A204.1 (cell line): ENCODE data around the gene CCDC97.

Experiments used
- FAIRE-seq: peaks from 2 replicates; lab custom pipeline; 2012; peaks lifted over from hg19 to GRCh38; lab: Jason Lieb, UNC

Gene CCDC97

DNA sequence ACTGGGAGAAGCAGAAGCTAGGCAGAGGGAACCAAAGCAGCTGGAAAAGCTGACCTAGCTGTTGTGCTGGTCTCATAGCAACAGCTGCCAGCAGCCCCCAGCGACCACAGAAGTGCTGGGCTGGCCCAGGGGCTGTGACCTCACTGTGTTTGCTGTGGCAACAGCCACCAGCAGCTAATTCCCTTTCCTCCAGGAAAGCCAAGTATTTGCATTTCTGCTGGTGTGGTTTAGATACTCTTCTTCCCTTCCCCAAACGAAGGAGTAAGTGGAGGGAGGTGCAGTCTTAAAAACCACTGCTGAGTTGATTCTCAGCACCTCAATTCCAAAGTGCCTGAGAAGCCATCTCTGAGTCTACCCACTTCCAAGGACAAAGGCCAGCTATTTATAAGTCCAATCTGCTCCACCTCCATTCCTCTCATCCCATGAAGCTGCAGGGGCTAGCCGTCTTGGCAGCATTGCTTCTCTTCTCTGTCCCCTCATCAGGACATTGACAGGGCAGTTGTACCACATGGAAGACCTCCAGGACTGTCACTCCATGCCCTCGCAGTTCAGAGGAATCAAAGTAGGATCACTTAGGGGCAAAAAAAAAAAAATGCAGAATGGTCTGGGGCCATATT is 11.5 kb upstream of the CCDC97 start:
- FAIRE-seq: no peak

DNA sequence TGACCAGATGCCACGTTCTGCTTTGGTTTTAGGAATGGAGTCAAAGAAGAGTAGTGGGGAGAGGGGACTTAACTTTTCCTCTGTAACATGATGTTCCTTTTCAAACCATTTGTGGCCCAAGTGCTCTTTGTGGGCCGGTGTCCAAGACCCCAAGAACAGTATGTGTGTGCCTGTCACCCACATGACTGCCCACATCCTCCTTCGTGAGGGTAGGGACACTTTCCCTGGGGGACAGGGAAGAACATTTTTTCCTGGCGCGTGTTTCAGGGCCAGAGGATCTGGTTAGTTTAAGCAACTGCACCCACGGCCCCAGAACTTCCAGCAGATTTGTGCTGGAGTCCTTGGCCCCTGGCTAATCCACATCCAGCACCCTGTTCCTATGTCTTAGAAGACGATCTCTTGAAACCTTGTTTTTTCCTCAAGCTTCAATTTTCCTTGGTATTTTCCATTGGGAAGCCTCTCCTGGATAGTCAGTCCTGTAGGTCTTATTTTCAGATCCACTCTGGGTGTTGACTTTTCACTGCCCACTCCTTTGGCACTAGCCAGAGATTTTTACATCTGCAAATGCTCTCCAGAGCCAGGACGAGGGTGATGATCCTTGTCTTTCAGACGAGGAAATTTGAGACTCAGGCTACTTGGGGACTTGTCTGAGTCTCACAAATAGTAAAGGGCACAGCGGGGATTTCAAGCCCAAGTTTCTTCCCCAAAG is 10.8 kb upstream of the CCDC97 start:
- no peak for FAIRE-seq

DNA sequence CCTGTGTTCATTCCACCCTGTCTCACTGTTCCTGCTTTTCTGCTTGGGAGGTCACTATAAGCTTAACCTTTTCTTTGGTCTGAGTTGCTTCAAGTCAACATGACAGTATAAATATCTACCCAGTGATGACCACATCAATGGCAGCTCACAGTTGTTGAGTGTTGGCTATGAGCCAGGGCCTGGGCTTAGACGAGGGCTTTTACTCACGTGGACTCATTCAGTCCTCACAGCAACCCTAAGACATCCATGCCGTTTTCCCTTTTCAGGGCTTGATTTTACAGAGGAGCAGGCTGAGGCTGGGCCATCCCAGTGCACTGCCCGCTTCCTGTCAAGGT is 10.2 kb upstream of the CCDC97 start:
- no peak for FAIRE-seq

GRCh38 chr19:41300555-41300954 is 9.4 kb upstream of the CCDC97 start:
- FAIRE-seq: no peak

DNA sequence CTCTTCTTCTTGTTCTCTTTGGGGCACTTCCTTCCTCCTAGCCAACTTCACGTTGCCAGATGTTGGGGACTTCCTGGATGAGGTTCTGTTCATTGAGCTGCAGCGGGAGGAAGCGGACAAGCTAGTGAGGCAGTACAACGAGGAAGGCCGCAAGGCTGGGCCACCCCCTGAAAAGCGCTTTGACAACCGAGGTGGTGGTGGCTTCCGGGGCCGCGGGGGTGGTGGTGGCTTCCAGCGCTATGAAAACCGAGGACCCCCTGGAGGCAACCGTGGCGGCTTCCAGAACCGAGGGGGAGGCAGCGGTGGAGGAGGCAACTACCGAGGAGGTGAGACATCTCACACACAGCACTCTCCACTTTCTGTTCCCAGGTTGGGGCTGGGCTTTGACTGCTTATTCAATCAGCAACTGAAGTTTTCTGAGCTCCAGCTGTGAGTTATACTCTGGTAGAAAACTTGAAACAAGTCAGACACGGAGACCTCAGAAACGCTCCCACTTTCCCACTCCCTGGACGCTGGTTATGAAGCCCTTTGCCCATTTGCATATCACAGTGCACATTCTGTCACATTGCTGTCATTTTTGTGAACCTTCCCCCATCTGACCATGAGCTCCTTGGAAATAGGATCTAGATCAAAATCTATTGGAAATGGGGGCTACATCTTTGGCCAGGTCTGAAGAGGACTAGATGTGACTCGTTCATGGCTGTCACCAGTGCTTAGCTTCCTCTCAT is 7.2 kb upstream of the CCDC97 start:
- FAIRE-seq: no peak

DNA sequence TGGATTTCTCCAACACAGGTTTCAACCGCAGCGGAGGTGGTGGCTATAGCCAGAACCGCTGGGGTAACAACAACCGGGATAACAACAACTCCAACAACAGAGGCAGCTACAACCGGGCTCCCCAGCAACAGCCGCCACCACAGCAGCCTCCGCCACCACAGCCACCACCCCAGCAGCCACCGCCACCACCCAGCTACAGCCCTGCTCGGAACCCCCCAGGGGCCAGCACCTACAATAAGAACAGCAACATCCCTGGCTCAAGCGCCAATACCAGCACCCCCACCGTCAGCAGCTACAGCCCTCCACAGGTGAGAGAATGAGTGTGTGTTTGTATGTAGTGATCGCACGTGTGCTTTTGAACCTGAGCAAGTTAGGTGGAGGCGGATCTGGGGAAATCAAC is 6.0 kb upstream of the CCDC97 start:
- FAIRE-seq: no peak

DNA sequence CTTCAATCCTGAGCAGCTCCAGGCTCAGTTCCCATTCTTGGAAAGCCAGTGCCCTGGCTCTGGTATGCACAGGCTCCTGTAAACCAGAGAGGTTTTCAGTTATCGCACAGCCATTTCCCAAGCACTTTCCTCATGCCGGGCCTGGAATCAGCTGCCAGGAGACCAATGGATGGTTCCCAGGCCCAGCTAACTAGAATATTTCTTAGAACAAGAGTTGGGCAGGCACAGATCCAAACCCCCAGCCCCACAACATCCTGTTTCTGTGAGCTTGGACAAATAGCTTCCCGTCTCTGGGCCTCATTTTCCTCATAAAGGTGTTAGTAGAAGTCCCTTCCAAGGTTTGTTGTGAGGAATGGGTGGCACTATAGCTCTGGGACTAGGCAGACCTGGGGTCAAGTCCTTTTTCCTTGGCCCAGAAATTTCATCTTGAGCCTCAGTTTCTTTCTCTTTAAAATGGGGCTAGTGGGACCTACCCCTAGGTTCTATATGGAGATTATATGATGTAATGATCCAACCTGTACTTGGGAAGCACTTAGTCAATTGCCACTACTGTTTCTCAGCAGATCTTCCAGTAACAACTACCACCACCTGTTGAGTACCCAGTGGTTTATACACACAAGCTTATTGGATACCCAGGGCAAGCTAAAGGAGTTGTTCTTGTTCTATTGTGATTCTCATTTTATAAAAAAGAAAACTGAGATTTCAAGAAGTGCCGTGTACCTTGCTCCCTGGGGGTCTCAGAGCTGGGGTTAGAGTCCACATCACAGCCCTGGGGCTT is 5.1 kb upstream of the CCDC97 start:
- FAIRE-seq: no peak

- FAIRE-seq: no peak
Measured at GRCh38 chr19:41305927-41306793, 3.8 kb upstream of the CCDC97 start.

DNA sequence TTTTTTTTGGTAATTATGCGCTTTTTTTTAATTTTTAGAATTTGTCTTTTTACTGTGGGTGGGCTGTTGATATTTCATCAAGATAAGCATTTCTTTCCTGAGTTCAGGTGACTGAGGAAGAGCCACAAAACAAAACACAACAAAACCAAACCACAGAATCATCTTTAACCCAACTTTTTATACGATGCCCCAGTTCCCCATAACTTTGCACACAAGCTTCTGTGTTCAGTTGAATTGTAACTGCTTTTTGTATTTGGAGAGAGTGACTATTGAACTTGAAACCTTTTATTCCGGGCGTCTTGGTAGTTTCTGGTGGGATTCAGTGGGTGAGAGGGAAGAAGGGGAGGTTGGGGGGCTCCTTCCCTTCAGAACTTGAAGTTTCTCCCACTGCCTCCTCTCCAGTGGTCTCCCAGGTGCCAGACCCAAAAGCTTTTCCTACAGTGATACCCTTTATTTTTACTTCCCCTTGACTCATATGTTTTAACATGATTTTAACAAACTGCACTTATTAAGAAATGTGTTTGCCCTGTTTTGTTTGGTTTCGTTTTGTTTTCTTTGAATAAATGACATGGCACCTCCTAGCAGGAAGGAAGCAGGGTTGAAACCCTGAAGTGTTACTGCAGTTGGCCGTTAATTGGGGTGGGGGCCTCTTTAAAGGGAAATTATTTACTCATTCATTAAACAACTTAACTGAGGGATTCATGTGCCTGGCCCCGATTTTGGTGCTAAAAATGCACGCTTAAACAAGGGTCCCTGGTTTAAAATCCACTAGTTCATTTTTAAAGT is 2.7 kb upstream of the CCDC97 start:
- FAIRE-seq: no peak

GRCh38 chr19:41307954-41308449 is 2.0 kb upstream of the CCDC97 start:
- FAIRE-seq: no peak

DNA sequence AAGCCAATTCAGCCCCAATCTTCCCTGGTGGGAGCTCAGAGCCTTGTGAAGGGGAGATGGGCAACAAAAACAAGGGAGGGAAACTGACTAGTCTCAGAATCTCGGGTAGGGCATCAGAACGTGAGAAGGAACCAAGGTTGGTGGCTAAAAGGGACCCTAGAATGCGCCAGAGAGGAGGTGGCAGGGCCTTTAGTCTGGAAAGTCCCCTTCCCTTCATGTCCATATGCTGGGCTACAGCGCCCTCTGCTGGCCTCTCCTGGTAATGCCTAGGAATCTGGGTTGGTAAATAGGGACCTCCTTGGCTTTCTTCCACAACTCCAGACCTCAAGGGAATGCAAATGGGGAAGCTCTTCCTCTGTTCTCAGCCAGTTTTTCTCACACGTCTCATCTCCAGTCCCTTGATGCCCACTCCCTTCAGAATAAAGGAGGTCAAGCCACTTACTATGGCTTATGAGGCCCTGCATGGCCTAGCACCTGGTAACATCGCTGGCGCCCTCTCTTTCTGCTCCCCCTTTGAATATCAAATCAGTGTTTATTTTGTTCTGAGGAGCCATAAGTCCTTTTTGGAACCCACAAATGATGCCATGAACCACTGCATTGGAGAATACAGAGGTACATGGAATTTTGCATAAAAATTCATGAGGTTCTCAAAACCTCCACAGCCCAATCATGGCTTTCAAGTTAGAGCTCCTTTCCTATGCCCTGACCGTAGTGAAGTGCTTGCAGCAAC is 1.4 kb upstream of the CCDC97 start:
- peak; percentile 6 for FAIRE-seq

DNA sequence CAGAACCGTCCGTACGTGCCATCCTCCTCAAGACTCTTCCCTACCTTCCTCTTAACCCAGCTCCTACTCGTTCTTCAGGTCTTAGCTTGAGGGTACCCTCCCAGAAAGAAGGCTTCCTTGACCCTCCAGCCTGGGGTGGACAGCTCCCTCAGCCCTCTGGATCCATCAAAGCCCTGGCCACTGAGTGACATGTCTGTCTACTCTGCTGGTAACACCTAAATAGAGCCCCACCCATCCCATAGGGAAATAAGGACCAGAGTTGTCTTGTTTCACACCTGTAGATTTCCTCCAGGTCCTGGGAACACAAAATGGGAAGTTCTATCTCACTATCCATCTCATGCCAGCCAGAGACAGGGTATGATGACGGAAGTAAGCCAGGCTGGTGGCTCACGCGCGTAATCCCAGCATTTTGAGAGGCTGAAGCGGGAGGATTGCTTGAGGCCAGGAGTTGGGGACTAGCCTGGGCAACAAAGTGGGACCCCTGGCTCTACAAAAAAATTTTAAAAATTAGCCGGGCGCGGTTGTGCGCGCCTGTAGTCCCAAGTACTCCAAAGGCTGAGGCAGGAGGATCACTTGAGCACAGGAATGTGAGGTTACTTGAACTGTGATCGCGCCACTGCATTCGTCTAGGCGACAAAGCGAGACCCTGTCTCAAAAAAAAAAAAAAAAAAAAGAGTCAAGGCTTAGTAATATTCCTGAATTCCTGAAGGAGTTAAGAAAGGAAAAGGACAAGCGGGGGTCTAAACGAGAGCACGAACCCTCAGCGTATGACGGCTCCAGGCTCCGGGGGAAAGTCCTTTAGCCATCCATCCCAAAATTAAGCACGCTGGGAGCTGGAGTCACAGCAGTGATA is 566 bp upstream of the CCDC97 start:
- FAIRE-seq: no peak

- FAIRE-seq: no peak
Measured at GRCh38 chr19:41311072-41311471, 1.1 kb downstream of the CCDC97 start.

GRCh38 chr19:41311613-41312012 is 1.6 kb downstream of the CCDC97 start:
- no peak for FAIRE-seq

GRCh38 chr19:41316306-41316920 is 6.4 kb downstream of the CCDC97 start:
- no peak for FAIRE-seq

DNA sequence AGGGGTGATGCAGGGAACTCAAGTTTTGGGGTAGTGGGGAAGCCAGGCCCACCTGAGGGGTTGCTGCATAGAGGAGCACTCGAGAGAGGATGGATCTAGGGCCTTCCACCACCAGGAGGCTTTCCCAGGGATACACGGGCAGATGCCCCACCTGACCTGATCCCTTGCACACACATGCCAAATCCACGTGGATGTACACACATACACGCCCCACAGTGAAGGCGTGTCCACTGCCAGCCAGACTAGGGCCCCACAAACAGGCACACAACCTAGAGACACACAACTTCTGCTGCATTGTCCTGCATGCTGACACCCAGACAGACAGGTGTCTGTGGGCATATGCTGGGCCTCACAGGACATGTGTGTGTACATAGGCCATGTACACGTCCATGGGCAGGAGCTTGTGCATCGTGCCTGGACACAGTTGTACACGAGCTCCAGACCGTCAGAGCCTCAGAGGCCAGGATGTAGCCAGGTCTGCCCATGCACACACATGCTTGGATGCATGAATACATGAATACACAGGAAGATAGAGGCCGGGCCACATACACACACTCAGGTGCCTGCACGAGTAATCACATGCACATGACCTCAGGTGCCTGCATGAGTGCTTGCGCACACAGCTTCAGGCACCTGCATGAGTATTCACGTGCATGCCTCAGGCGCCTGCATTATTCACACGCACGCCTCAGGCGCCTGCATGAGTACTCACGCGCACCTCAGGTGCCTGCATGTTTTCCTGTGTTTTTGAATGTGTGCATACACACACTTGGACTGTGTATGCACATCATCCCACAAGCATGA is 8.9 kb downstream of the CCDC97 start:
- no peak for FAIRE-seq

DNA sequence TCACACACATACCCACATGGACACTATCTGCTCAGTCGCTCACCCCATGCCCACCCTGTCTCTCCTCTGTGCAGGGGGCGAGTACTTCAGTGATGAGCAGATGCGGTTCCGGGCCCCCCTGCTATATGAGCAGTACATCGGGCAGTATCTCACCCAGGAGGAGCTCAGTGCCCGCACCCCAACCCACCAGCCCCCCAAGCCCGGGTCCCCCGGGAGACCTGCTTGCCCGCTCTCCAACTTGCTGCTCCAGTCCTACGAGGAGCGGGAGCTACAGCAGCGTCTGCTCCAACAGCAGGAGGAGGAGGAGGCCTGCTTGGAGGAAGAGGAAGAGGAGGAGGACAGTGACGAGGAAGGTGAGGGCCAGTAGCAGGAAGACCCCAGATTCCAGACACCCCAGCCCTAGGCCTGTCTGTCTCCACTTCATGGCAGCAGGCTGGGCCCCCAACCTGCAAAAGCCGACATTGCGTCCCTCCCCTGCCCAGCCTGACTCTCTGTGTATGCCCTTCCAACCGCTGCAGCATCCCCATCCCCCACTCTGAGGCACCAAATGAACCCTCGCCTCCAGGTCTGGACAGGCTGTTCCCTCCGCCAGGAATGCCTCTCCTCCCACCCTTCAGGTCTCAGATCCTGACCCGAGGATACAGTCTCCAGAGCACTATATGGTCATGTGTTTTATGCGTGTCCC is 9.7 kb downstream of the CCDC97 start:
- no peak for FAIRE-seq

DNA sequence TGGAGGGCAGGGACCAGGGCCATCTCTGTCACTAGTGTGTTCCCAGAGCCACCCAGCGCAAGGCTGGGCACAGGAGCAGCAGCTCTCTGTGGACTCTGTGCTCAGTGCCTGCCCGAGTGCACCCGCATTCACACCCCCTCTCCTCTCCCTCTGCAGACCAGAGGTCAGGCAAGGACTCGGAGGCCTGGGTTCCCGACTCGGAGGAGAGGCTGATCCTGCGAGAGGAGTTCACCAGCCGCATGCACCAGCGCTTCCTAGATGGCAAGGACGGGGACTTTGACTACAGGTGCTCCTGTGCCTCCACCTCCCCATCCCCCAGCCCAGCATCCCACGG is 10.2 kb downstream of the CCDC97 start:
- FAIRE-seq: no peak
